Right lobe of liver (tissue), 4 donors: ENCODE data around the gene INTS1.

Experiments used
- CTCF ChIP-seq, 4 donors: fragments of 200-600 bp in 3 of 4; fragments of 450-650 bp in 1 of 4; IDR thresholded peaks; one replicate each; pipeline versions ENCODE4 v1.5.1 to v1.8.0; 2016 to 2022; ENCODE audit warnings: antibody characterized with exemption in 4 of 4, mild to moderate bottlenecking in 2 of 4
- POLR2A ChIP-seq: fragments of 450-650 bp; IDR thresholded peaks from one replicate; pipeline ENCODE4 v1.6.1; 2017; ENCODE audit warnings: antibody characterized with exemption, mild to moderate bottlenecking
- donor health status: DM: no; HTN: no; CAD: no.
- donor health status: DM: no; HTN: no; CAD: no.
- donor health status: DM: no; HTN: yes; CAD: no.

GRCh38 chr7:1457059-1457948 lies 46.9 kb downstream of the INTS1 start:
- TF ChIP-seq CTCF (IDR thresholded peaks at IDR 0.05), result no peak
- TF ChIP-seq POLR2A, result no peak
